SK-N-SH treated with all-trans-retinoic acid at 6 μM for 48 hours (cell line): ENCODE data around the gene NEK1.
"Not testable (repeated sequence)": the region's sequence is repeated elsewhere in the genome, so short reads cannot be mapped to it uniquely, and the experiment has no call there.

Experiments used
- ATAC-seq: fragments of 200-7000 bp; cut with Tn5 transposase; 3 replicates; pipeline ENCODE4 v1.9.1; 2020; ENCODE audit warnings: mild to moderate bottlenecking, moderate library complexity
- ARNTL ChIP-seq: fragments of 450-650 bp; formaldehyde crosslinking; IDR thresholded peaks from 2 replicates; pipeline ENCODE4 v1.5.0; 2020; ENCODE audit warnings: low read depth, mild to moderate bottlenecking, moderate library complexity, borderline replicate concordance
- BACH2 ChIP-seq: fragments of 250-450 bp; sonication (Bioruptor Pico); IDR thresholded peaks from 2 replicates; pipeline ENCODE4 v1.9.0; 2021; ENCODE audit warnings: mild to moderate bottlenecking, borderline replicate concordance
- CREB5 ChIP-seq: fragments of 250-450 bp; sonication (Bioruptor Pico); IDR thresholded peaks from 2 replicates; pipeline ENCODE4 v1.5.1; 2020; ENCODE audit warnings: low read depth, mild to moderate bottlenecking, moderate library complexity
- CSDC2 ChIP-seq: fragments of 250-450 bp; sonication (Bioruptor Pico); IDR thresholded peaks from 2 replicates; pipeline ENCODE4 v1.5.0; 2020; ENCODE audit warnings: mild to moderate bottlenecking, moderate library complexity
- CSRNP3 ChIP-seq: fragments of 250-450 bp; sonication (Bioruptor Pico); IDR thresholded peaks from 2 replicates; pipeline ENCODE4 v1.5.1; 2021; ENCODE audit warnings: mild to moderate bottlenecking, moderate library complexity
- ESRRG ChIP-seq: fragments of 250-450 bp; sonication (Bioruptor Pico); IDR thresholded peaks from 2 replicates; pipeline ENCODE4 v1.6.1; 2021; ENCODE audit warnings: mild to moderate bottlenecking
- GLIS3 ChIP-seq: fragments of 250-450 bp; sonication (Bioruptor Pico); IDR thresholded peaks from 2 replicates; pipeline ENCODE4 v1.5.0; 2020; ENCODE audit warnings: mild to moderate bottlenecking, moderate library complexity
- OSR1 ChIP-seq: fragments of 250-450 bp; sonication (Bioruptor Pico); IDR thresholded peaks from 2 replicates; pipeline ENCODE4 v1.8.0; 2022; ENCODE audit warnings: moderate library complexity, mild to moderate bottlenecking, inconsistent platforms
- PATZ1 ChIP-seq: fragments of 250-450 bp; sonication (Bioruptor Pico); IDR thresholded peaks from 2 replicates; pipeline ENCODE4 v1.8.0; 2020; ENCODE audit warnings: mild to moderate bottlenecking, moderate library complexity, borderline replicate concordance
- POU6F1 ChIP-seq: fragments of 250-450 bp; sonication (Bioruptor Pico); IDR thresholded peaks from 2 replicates; pipeline ENCODE4 v1.8.0; 2021; ENCODE audit warnings: low read depth, mild to moderate bottlenecking, moderate library complexity, borderline replicate concordance
- PPARA ChIP-seq: fragments of 250-450 bp; sonication (Bioruptor Pico); IDR thresholded peaks from 2 replicates; pipeline ENCODE4 v1.5.0; 2020; ENCODE audit warnings: mild to moderate bottlenecking, borderline replicate concordance
- RARB ChIP-seq: fragments of 250-450 bp; sonication (Bioruptor Pico); IDR thresholded peaks from 2 replicates; pipeline ENCODE4 v1.8.0; 2021; ENCODE audit warnings: mild to moderate bottlenecking, moderate library complexity
- SNAI2 ChIP-seq: fragments of 250-450 bp; sonication (Bioruptor Pico); IDR thresholded peaks from 2 replicates; pipeline ENCODE4 v1.5.0; 2020; ENCODE audit warnings: mild to moderate bottlenecking, moderate library complexity
- TCF4 ChIP-seq: fragments of 250-450 bp; sonication (Bioruptor Pico); IDR thresholded peaks from 2 replicates; pipeline ENCODE4 v1.8.0; 2021; ENCODE audit warnings: mild to moderate bottlenecking, moderate library complexity, borderline replicate concordance
- TOX ChIP-seq: fragments of 250-450 bp; sonication (Bioruptor Pico); IDR thresholded peaks from 2 replicates; pipeline ENCODE4 v1.8.0; 2021; ENCODE audit warnings: mild to moderate bottlenecking, moderate library complexity, borderline replicate concordance
- ZC3H10 ChIP-seq: fragments of 250-450 bp; sonication (Bioruptor Pico); IDR thresholded peaks from 2 replicates; pipeline ENCODE4 v1.5.1; 2021; ENCODE audit warnings: mild to moderate bottlenecking, moderate library complexity
- ZFP3 ChIP-seq: fragments of 250-450 bp; sonication (Bioruptor Pico); IDR thresholded peaks from 2 replicates; pipeline ENCODE4 v1.5.0; 2020; ENCODE audit warnings: mild to moderate bottlenecking, moderate library complexity
- ZFP30 ChIP-seq: fragments of 450-650 bp; formaldehyde crosslinking; IDR thresholded peaks from 2 replicates; pipeline ENCODE4 v1.5.0; 2022; ENCODE audit warnings: mild to moderate bottlenecking, moderate library complexity
- ZNF565 ChIP-seq: fragments of 450-650 bp; formaldehyde crosslinking; conservative IDR thresholded peaks from 2 replicates; pipeline ENCODE4 v1.5.0; 2020; ENCODE audit warnings: low read depth, mild to moderate bottlenecking, moderate library complexity
- ZNF70 ChIP-seq: fragments of 450-650 bp; formaldehyde crosslinking; IDR thresholded peaks from 2 replicates; pipeline ENCODE4 v1.5.0; 2020; ENCODE audit warnings: mild to moderate bottlenecking, moderate library complexity
- ZNF8 ChIP-seq: fragments of 450-650 bp; formaldehyde crosslinking; IDR thresholded peaks from 2 replicates; pipeline ENCODE4 v1.5.0; 2020; ENCODE audit warnings: mild to moderate bottlenecking, moderate library complexity

Gene NEK1

GRCh38 chr4:169428376-169428775 is 184.0 kb downstream of the NEK1 start:
- no peak for ATAC-seq
- TF ChIP-seq GLIS3 (CRISPR knock-in tag) (no peak), PPARA (no peak), CSDC2 (CRISPR knock-in tag) (no peak), ARNTL (no peak), CREB5 (no peak), ZNF565 (CRISPR knock-in tag) (no peak), ZNF8 (CRISPR knock-in tag) (no peak), ESRRG (no peak), ZC3H10 (CRISPR knock-in tag) (no peak), RARB (CRISPR knock-in tag) (no peak), SNAI2 (CRISPR knock-in tag) (no peak), PATZ1 (CRISPR knock-in tag) (no peak)

GRCh38 chr4:169427727-169428126 is 184.7 kb downstream of the NEK1 start:
- not testable (repeated sequence) for ATAC-seq

- TF ChIP-seq PPARA (no peak), TOX (CRISPR knock-in tag) (no peak), CSRNP3 (CRISPR knock-in tag) (no peak), CREB5 (no peak)
- ATAC-seq, result no peak
These were observed 192.1 kb downstream of the NEK1 start for GRCh38 chr4:169420291-169420690.

- no peak for ATAC-seq
- TF ChIP-seq ZC3H10 (CRISPR knock-in tag), result no peak
- no peak for TF ChIP-seq POU6F1 (CRISPR knock-in tag)
- no peak for TF ChIP-seq TCF4
- no peak for TF ChIP-seq ZNF565 (CRISPR knock-in tag)
- TF ChIP-seq ZNF70 (CRISPR knock-in tag), result no peak
- no peak for TF ChIP-seq ZFP30 (CRISPR knock-in tag)
- no peak for TF ChIP-seq BACH2
- no peak for TF ChIP-seq OSR1 (CRISPR knock-in tag)
These were observed 193.5 kb downstream of the NEK1 start for GRCh38 chr4:169418846-169419245.

- TF ChIP-seq BACH2 (no peak), ZNF565 (CRISPR knock-in tag) (no peak), ZNF8 (CRISPR knock-in tag) (no peak), SNAI2 (CRISPR knock-in tag) (no peak), ZFP3 (CRISPR knock-in tag) (no peak), CSDC2 (CRISPR knock-in tag) (no peak)
- ATAC-seq, result no peak
These were observed 194.6 kb downstream of the NEK1 start for GRCh38 chr4:169417629-169418282.
